Stimulated activated CD8-positive, alpha-beta memory T cell treated with anti-CD3 and anti-CD28 coated beads, Interleukin-4, amount 100 ng/mL, for 48 hours (primary cell): ENCODE results near the gene DCHS1.

Experiments
- DNase-seq: peaks from one replicate; pipeline ENCODE4 v3.0.0-alpha.2; 2020

The DCHS1 gene

DNA sequence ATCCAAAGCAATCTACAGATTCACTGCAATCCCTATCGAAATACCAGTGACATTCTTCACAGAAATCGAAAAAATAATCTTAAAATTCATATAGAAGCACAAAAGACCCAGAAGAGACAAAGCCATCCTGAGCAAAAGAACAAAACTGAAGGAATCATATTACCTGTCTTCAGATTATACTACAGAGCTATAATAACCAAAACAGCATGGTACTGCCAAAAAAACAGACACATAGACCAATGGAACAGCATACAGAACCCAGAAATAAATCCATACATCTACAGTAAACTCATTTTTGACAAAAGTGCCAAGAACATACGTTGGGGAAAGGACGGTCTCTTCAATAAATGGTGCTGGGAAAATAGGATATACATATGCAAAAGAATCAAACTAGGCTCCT, 71.1 kb downstream of the DCHS1 start:
- DNase-seq = no peak

GRCh38 chr11:6583584-6583983, 72.0 kb downstream of the DCHS1 start:
- DNase-seq = no peak

DNA sequence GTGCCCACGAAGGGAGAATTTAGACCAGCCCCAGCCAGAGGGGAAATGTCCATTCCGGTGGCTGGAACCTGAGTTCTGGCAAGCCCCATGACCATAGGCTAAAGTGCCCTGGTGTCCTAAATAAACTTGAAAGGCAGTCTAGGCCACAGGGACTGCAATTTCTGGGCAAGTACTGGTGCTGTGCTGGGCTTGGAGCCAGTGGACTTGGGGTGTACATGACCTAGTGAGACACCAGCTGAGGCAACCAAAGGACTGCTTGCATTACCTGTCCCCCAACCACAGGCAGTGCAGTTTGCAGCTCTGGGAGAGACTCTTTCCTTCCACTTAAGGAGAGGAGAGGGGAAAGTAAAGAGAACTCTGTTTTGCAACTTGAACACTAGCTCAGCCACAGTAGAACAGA, 75.9 kb downstream of the DCHS1 start:
- no peak for DNase-seq

DNA sequence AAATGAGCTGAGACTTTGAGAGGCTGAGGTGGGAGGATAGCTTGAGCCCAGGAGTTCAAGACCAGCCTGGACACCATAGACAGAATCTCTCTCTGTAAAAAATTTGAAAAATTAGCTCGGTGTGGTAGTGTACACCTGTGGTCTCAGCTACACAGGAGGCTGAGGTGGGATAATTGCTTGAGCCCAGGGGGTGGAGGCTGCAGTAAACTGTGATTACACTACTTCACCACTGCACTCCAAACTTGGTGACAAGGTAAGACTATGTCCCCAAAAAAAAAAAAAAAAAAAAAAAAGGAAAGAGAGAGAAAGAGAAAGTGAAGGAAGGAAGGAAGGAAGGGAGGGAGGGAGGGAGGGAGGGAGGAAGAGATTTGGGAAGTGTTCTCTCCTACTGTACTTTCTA, 77.5 kb downstream of the DCHS1 start:
- DNase-seq = no peak

GRCh38 chr11:6576471-6577373, 78.9 kb downstream of the DCHS1 start:
- DNase-seq = no peak

- no peak for DNase-seq
Observed at GRCh38 chr11:6574816-6575715, 80.5 kb downstream of the DCHS1 start.

- DNase-seq = no peak
Observed at GRCh38 chr11:6572215-6572614, 83.4 kb downstream of the DCHS1 start.

- DNase-seq = no peak
Observed at GRCh38 chr11:6571434-6572008, 84.1 kb downstream of the DCHS1 start.
